ENCODE results near the gene LYPD6B. TPM values are rescaled to one million over a fixed set of nuclear protein-coding genes. Genes with fewer than 3 reads are reported as not detected.

Gene LYPD6B
- total RNA-seq, 1 experiment from 2014 or later = 0.75 TPM

Other genes starting within 250 kb of the LYPD6B start
- 8.3 and 11.3 TPM in 2 replicates for gene KIF5C, start 163.5 kb upstream of the LYPD6B start, total RNA-seq (2014; rRNA removed; shearing (Covaris generic); ENCODE audit: low replicate concordance)